Upper lobe of left lung (tissue), 6 donors: ENCODE measurements around the gene SAP30BP. TPM values are rescaled to one million over a fixed set of nuclear protein-coding genes. Genes with fewer than 3 reads are reported as not detected.
A peak's percentile ranks its signal among the peaks of the same experiment; 100 is the strongest.

Experiments used
- ATAC-seq, 2 donors: fragments of 200-7000 bp; cut with Tn5 transposase; one replicate each; pipeline ENCODE4 v1.9.1; 2022; ENCODE audit warnings: mild to moderate bottlenecking in 2 of 2, moderate library complexity in 2 of 2; ENCODE audit not compliant: low FRiP score in 2 of 2
- DNase-seq, 2 donors: peaks; one replicate each; pipeline ENCODE4 v3.0.0-alpha.2; 2019 to 2020
- H3K27ac ChIP-seq, 4 donors: fragments of 200-600 bp; sonication (generic); one replicate each; pipeline ENCODE4 v1.5.1; 2016 to 2019
- H3K27me3 ChIP-seq, 4 donors: fragments of 200-600 bp; sonication (generic); one replicate each; pipeline ENCODE4 v1.5.1; 2017 to 2019
- H3K36me3 ChIP-seq, 4 donors: fragments of 200-600 bp; sonication (generic); one replicate each; pipeline ENCODE4 v1.5.1; 2016 to 2019
- H3K4me1 ChIP-seq, 4 donors: fragments of 200-600 bp; sonication (generic); one replicate each; pipeline ENCODE4 v1.5.1; 2018 to 2019
- H3K4me3 ChIP-seq, 4 donors: fragments of 200-600 bp; sonication (generic); one replicate each; pipeline ENCODE4 v1.5.1; 2017 to 2019; ENCODE audit warnings: mild to moderate bottlenecking in 2 of 4, moderate library complexity in 1 of 4
- H3K9me3 ChIP-seq, 4 donors: fragments of 200-600 bp; sonication (generic); one replicate each; pipeline ENCODE4 v1.5.1; 2018 to 2019
- EP300 ChIP-seq, 4 donors: sonication (generic); formaldehyde crosslinking; IDR thresholded peaks; one replicate each; pipeline ENCODE4 v1.5.1; 2017; ENCODE audit warnings: antibody characterized with exemption in 4 of 4, control low read depth in 2 of 4
- POLR2A ChIP-seq, 4 donors: fragments of 450-650 bp; IDR thresholded peaks; one replicate each; pipeline ENCODE4 v1.5.1; 2016 to 2017; ENCODE audit warnings: antibody characterized with exemption in 4 of 4, mild to moderate bottlenecking in 2 of 4
- POLR2AphosphoS5 ChIP-seq, 2 donors: sonication (generic); formaldehyde crosslinking; IDR thresholded peaks; one replicate each; pipeline ENCODE4 v1.5.1; 2017; ENCODE audit warnings: antibody characterized with exemption in 2 of 2
- WGBS, 2 donors: methylation state at CpG; one replicate each; pipeline ENCODE4 v1.1.5; 2017 to 2018; 5-methylcytosine and 5-hydroxymethylcytosine counted together
- total RNA-seq, 6 donors: library from RNA; depleted of rRNA in 4 of 6; stranded (reverse); fragments of >200 nt in 4 of 6; gene quantifications; one replicate each; pipeline versions ENCODE4 v1.1.0 to v1.2.1, GENCODE V29; 2016 to 2021
- TF ChIP-seq, protein P1 (sequence below), 6 experiments: fragments of 450-650 bp in 4 of 6; fragments of 200-600 bp in 2 of 6; sonication (generic) in 2 of 6; IDR thresholded peaks; one replicate each; pipeline ENCODE4 v1.5.1; 2016 to 2019; ENCODE audit warnings: antibody characterized with exemption in 6 of 6
- donor health status: DM: no; HTN: no; CAD: no; lungs with moderate emphysema.
- donor health status: DM: no; HTN: yes; CAD: no; lungs with severe emphysema.

The SAP30BP gene
- total RNA-seq, 6 donors from 2014 or later = 64.1 to 125 (median 80.8) TPM

DNA sequence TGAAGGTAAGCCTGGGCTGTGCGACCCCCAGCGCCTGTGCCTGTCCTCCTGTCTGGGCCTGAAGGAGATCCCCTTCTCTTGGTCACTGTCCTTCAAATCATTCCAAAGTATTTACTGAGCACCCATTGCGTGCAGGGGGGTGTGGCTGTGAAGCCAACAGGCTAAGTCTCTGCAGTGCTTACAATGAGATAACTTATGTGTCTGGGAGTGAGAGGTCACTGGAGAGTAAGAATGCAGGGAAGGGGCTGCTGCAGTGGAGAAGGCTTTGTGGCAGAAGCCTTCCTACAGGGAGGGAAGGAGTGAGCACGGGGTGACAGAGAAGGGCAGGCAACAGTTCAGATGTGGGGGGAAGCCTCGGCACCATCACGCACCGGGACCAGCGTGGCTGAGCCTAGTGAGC, 45.1 kb upstream of the SAP30BP start:
- no peak for ATAC-seq
- DNase-seq = no peak

DNA sequence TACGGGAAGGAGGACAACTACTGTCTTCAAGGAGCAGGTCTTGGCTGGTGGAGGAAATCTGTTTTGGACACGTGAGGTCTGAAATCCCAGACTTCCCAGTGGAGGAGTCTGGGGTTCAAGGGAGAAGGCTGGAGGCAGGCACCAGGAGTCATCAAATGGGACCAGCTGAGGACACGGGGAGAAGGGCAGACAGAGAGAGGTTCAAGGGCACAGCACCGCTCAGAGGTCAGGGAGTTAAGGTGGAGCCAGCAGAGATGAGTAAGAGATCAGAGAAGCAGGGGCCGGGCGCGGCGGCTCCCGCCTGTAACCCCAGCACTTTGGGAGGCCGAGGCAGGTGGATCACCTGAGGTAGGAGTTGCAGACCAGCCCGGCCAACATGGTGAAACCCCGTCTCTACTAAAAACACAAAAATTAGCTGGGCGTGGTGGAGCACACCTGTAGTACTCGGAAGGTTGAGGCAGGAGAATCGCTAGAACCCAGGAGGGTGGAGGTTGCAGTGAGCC, 44.3 kb upstream of the SAP30BP start:
- Histone ChIP-seq H3K4me3 (no peak overlapping the region), H3K27me3 (no peaks in the 10 kb centered on the region), H3K36me3 (peaks cover 9 to 95% (median 62%) of the 10 kb centered on the region in 4 donors), H3K4me1 (no peaks in the 10 kb centered on the region), H3K9me3 (no peaks in the 10 kb centered on the region), H3K27ac (no peak overlapping the region)
- WGBS, 2 donors = 87 to 93% methylated on average over 15 of the region's 15 CpGs
- DNase-seq = no peak
- TF ChIP-seq POLR2A (IDR thresholded peaks at IDR 0.05) (no peak), POLR2AphosphoS5 (IDR thresholded peaks at IDR 0.05) (no peak), EP300 (IDR thresholded peaks at IDR 0.05) (no peak)
- TF ChIP-seq, protein P1, sequence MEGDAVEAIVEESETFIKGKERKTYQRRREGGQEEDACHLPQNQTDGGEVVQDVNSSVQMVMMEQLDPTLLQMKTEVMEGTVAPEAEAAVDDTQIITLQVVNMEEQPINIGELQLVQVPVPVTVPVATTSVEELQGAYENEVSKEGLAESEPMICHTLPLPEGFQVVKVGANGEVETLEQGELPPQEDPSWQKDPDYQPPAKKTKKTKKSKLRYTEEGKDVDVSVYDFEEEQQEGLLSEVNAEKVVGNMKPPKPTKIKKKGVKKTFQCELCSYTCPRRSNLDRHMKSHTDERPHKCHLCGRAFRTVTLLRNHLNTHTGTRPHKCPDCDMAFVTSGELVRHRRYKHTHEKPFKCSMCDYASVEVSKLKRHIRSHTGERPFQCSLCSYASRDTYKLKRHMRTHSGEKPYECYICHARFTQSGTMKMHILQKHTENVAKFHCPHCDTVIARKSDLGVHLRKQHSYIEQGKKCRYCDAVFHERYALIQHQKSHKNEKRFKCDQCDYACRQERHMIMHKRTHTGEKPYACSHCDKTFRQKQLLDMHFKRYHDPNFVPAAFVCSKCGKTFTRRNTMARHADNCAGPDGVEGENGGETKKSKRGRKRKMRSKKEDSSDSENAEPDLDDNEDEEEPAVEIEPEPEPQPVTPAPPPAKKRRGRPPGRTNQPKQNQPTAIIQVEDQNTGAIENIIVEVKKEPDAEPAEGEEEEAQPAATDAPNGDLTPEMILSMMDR (IDR thresholded peaks at IDR 0.05) = no peak
- ATAC-seq = no peak

More for the DNA sequence above, 45.1 kb upstream of the SAP30BP start:
- Histone ChIP-seq H3K27ac (no peak overlapping the region), H3K36me3 (peaks cover 9 to 98% (median 65%) of the 10 kb centered on the region in 4 donors), H3K27me3 (no peaks in the 10 kb centered on the region), H3K9me3 (no peaks in the 10 kb centered on the region), H3K4me1 (no peaks in the 10 kb centered on the region), H3K4me3 (no peak overlapping the region)
- WGBS, 2 donors = 92 to 94% methylated on average over 8 of the region's 8 CpGs
- TF ChIP-seq POLR2A (IDR thresholded peaks at IDR 0.05) (no peak), POLR2AphosphoS5 (IDR thresholded peaks at IDR 0.05) (no peak), EP300 (IDR thresholded peaks at IDR 0.05) (no peak)
- TF ChIP-seq, protein P1 (IDR thresholded peaks at IDR 0.05) = no peak

DNA sequence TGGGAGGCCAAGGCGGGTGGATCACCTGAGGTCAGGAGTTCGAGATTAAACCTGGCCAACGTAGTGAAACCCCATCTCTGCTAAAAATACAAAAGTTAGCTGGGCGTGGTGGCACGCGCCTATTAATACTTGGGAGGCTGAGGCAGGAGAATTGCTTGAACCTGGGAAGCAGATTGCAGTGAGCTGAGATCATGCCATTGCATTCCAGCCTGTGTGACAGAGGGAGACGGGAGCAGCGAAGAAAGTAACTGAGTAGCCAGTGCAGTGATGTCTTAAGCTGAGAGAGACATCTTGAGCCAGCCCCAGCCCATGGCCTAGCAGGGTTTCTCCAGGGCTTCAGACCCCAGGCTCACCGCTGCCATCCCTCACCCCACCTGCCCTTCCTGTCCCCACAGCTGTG, 43.8 kb upstream of the SAP30BP start:
- no peaks in the 10 kb centered on the region for H3K27me3 ChIP-seq
- TF ChIP-seq EP300 (IDR thresholded peaks at IDR 0.05) (no peak), POLR2AphosphoS5 (IDR thresholded peaks at IDR 0.05) (no peak), POLR2A (IDR thresholded peaks at IDR 0.05) (no peak)
- TF ChIP-seq, protein P1 (IDR thresholded peaks at IDR 0.05) = no peak
- H3K4me3 ChIP-seq = no peak overlapping the region
- DNase-seq (no peak), ATAC-seq (no peak)
- no peaks in the 10 kb centered on the region for H3K9me3 ChIP-seq
- peaks cover 6 to 90% (median 61%) of the 10 kb centered on the region in 4 donors for H3K36me3 ChIP-seq
- H3K4me1 ChIP-seq = no peaks in the 10 kb centered on the region
- WGBS, 2 donors = 83 to 85% methylated on average over 8 to 9 of the region's 9 CpGs
- no peak overlapping the region for H3K27ac ChIP-seq

DNA sequence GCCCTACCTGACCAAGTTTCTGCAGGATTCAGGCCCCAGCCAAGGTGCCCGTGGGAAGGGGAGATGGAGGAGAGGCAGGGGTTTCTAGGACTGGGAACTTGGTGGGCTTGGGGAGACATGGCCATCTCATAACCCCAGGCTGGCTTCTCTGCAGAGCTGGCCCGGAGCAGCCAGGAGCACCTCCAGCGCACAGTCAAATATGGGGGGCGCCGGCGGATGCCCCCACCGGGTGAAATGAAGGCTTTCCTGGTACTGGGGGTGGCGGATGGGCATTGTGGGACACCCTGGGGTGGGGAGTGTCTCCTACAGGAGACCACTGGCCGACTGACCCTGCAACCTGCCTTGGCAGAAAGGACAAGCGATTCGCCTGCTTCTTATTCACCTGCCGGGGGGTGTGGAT, 43.1 kb upstream of the SAP30BP start:
- peaks cover 6 to 89% (median 60%) of the 10 kb centered on the region in 4 donors for H3K36me3 ChIP-seq
- TF ChIP-seq POLR2A (IDR thresholded peaks at IDR 0.05) = no peak
- no peak for TF ChIP-seq EP300 (IDR thresholded peaks at IDR 0.05)
- TF ChIP-seq, protein P1 (IDR thresholded peaks at IDR 0.05) = no peak
- no peak for TF ChIP-seq POLR2AphosphoS5 (IDR thresholded peaks at IDR 0.05)
- 87 to 90% methylated on average over 11 to 12 of the region's 12 CpGs for WGBS, 2 donors
- H3K4me3 ChIP-seq = no peak overlapping the region
- DNase-seq = no peak
- H3K27ac ChIP-seq = no peak overlapping the region
- no peaks in the 10 kb centered on the region for H3K9me3 ChIP-seq
- no peaks in the 10 kb centered on the region for H3K4me1 ChIP-seq
- no peak for ATAC-seq
- no peaks in the 10 kb centered on the region for H3K27me3 ChIP-seq

DNA sequence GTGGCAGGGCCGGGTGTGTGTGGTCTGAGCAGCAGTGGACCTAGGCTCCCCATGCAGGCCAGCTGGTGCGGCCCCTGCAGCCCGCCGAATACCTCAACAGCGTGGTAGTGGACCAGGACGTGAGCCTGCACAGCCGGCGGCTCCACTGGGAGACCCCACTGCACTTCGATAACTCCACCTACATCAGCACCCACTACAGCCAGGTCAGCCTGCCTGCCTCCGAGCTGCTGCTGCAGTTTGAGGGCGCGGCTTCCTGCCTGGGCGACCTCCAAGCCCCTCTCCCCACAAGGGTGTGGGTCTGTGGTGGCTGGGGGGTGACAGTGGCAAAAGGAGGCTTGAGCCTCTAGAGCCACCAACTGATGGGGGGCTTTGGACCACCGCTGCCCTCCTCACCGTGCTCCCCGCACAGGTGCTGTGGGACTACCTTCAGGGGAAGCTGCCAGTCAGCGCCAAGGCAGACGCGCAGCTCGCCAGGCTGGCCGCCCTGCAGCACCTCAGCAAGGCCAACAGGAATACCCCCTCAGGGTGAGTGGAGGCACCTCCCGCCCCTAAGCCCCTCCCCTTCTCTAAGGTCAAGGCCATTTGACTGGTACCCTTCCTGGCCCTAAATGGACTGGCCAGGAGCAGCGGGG, 42.3 kb upstream of the SAP30BP start:
- TF ChIP-seq, protein P1 (IDR thresholded peaks at IDR 0.05) = no peak
- TF ChIP-seq POLR2A (IDR thresholded peaks at IDR 0.05) (no peak), POLR2AphosphoS5 (IDR thresholded peaks at IDR 0.05) (no peak), EP300 (IDR thresholded peaks at IDR 0.05) (no peak)
- Histone ChIP-seq H3K4me3 (no peak overlapping the region), H3K4me1 (no peaks in the 10 kb centered on the region), H3K27me3 (no peaks in the 10 kb centered on the region), H3K27ac (no peak overlapping the region), H3K36me3 (peaks cover 6 to 82% (median 55%) of the 10 kb centered on the region in 4 donors), H3K9me3 (no peaks in the 10 kb centered on the region)
- ATAC-seq (no peak), DNase-seq (peak in 1 of 2 donors; percentile 77)
- 87 to 100% methylated on average over 1 to 18 of the region's 23 CpGs for WGBS, 2 donors
